ENCODE data around the gene ACTN2.

Gene ACTN2

DNA sequence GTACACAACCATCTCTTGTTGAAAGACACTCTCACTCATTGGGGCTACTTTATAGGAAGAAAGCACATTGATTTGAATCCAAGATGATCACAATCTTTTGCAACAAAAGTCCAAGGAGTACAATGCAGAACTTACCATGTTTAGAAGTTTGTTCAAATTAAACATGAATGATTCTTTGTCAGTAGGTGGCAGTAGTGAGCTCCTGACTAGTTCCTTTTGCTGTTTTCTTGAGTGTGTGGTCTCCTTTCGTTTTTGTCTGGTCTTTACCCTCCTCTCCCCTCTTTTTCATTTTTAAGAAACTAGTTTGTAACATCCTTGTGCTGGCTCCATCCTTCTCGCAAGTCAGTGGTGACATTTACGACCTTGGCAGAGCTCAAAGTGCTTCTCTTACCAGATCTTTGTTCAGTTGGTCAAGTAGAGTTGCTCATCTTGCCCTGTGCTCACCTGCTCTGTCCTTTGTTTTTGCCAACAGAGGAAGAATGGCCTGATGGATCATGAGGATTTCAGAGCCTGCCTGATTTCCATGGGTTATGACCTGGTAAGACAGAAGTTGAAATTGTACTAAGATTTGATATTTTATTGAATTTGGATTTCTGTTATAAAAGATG lies 73.1 kb downstream of the ACTN2 start:
- H4K20me1 ChIP-seq (ENCODE audit: insufficient read depth, low read length): no peaks in the 10 kb centered on the region
- peak overlapping the region; percentile 57 for H3K4me3 ChIP-seq (ENCODE audit: low read length)
- H3K36me3 ChIP-seq (replicated peaks; ENCODE audit: low read depth, low read length): no peaks in the 10 kb centered on the region
- no peak overlapping the region for H3K27ac ChIP-seq (ENCODE audit: low read length)
- H2AFZ ChIP-seq (ENCODE audit: low read depth, low read length): peak overlapping the region; percentile 94
- H3K9me3 ChIP-seq (ENCODE audit: insufficient read depth, low read length): no peaks in the 10 kb centered on the region
- H3K9ac ChIP-seq (ENCODE audit: low read length): peak overlapping the region; percentile 25; the same call in 1 of the 2 replicates
- H3K4me2 ChIP-seq (ENCODE audit: low read length): peak overlapping the region; percentile 57
- no peak for TF ChIP-seq EZH2phosphoT487 (IDR thresholded peaks at IDR 0.05; ENCODE audit: low read depth)
- TF ChIP-seq, protein P1, sequence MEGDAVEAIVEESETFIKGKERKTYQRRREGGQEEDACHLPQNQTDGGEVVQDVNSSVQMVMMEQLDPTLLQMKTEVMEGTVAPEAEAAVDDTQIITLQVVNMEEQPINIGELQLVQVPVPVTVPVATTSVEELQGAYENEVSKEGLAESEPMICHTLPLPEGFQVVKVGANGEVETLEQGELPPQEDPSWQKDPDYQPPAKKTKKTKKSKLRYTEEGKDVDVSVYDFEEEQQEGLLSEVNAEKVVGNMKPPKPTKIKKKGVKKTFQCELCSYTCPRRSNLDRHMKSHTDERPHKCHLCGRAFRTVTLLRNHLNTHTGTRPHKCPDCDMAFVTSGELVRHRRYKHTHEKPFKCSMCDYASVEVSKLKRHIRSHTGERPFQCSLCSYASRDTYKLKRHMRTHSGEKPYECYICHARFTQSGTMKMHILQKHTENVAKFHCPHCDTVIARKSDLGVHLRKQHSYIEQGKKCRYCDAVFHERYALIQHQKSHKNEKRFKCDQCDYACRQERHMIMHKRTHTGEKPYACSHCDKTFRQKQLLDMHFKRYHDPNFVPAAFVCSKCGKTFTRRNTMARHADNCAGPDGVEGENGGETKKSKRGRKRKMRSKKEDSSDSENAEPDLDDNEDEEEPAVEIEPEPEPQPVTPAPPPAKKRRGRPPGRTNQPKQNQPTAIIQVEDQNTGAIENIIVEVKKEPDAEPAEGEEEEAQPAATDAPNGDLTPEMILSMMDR (IDR thresholded peaks at IDR 0.05; ENCODE audit: low read depth, low read length): peak; percentile 92
- H3K4me1 ChIP-seq (ENCODE audit: low read length): no peaks in the 10 kb centered on the region; the same call in 1 of the 2 replicates
- H3K79me2 ChIP-seq (ENCODE audit: low read length): no peaks in the 10 kb centered on the region
- peaks cover 17% of the 10 kb centered on the region for H3K27me3 ChIP-seq (ENCODE audit: low read depth, low read length)

DNA sequence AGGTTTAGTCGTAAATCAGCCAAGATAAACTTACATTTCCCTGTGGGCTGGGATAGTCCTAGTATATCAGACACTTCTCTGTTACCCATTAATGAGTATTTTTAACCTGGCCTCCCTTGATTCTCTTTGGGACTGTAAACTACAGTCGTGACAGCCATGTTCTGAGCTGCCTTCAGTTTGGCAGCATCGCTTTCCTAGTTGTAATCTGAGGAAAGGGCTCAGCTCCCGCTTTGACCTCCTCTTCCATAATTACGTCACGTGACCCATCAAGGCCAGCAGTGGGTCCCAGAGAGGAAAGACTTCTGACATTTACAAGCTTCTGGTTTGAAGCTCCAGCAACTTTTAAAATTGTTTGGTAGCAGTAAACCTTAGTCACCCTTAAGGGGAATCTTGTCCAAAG lies 74.2 kb downstream of the ACTN2 start:
- Histone ChIP-seq H3K4me1 (ENCODE audit: low read length) (no peaks in the 10 kb centered on the region; the same call in 1 of the 2 replicates), H3K4me2 (ENCODE audit: low read length) (no peak overlapping the region), H3K27me3 (ENCODE audit: low read depth, low read length) (peaks cover 17% of the 10 kb centered on the region), H3K9ac (ENCODE audit: low read length) (no peak overlapping the region), H3K4me3 (ENCODE audit: low read length) (no peak overlapping the region), H4K20me1 (ENCODE audit: insufficient read depth, low read length) (no peaks in the 10 kb centered on the region), H3K27ac (ENCODE audit: low read length) (no peak overlapping the region), H3K9me3 (ENCODE audit: insufficient read depth, low read length) (no peaks in the 10 kb centered on the region), H3K36me3 (replicated peaks; ENCODE audit: low read depth, low read length) (no peaks in the 10 kb centered on the region), H3K79me2 (ENCODE audit: low read length) (no peaks in the 10 kb centered on the region), H2AFZ (ENCODE audit: low read depth, low read length) (no peak overlapping the region)
- TF ChIP-seq EZH2phosphoT487 (IDR thresholded peaks at IDR 0.05; ENCODE audit: low read depth): no peak
- TF ChIP-seq, protein P1 (IDR thresholded peaks at IDR 0.05; ENCODE audit: low read depth, low read length): no peak

DNA sequence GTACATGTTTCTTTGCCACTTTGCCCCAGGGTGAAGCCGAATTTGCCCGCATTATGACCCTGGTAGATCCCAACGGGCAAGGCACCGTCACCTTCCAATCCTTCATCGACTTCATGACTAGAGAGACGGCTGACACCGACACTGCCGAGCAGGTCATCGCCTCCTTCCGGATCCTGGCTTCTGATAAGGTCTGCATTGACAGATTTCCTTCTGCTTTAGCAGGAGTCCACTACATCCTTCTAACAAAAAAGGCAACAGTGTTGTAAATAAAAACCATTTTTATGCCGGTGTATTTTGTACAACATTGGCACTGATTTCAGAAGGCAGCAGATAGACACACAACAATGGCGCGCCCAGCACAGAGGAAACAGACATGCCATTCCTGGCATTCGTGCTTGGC lies 74.7 kb downstream of the ACTN2 start:
- Histone ChIP-seq H4K20me1 (ENCODE audit: insufficient read depth, low read length) (no peaks in the 10 kb centered on the region), H3K27me3 (ENCODE audit: low read depth, low read length) (peaks cover 21% of the 10 kb centered on the region), H3K27ac (ENCODE audit: low read length) (no peak overlapping the region), H2AFZ (ENCODE audit: low read depth, low read length) (no peak overlapping the region), H3K4me1 (ENCODE audit: low read length) (no peaks in the 10 kb centered on the region; the same call in 1 of the 2 replicates), H3K79me2 (ENCODE audit: low read length) (no peaks in the 10 kb centered on the region), H3K9me3 (ENCODE audit: insufficient read depth, low read length) (no peaks in the 10 kb centered on the region), H3K9ac (ENCODE audit: low read length) (no peak overlapping the region), H3K36me3 (replicated peaks; ENCODE audit: low read depth, low read length) (no peaks in the 10 kb centered on the region), H3K4me3 (ENCODE audit: low read length) (no peak overlapping the region), H3K4me2 (ENCODE audit: low read length) (no peak overlapping the region)
- no peak for TF ChIP-seq EZH2phosphoT487 (IDR thresholded peaks at IDR 0.05; ENCODE audit: low read depth)
- TF ChIP-seq, protein P1 (IDR thresholded peaks at IDR 0.05; ENCODE audit: low read depth, low read length): no peak

DNA sequence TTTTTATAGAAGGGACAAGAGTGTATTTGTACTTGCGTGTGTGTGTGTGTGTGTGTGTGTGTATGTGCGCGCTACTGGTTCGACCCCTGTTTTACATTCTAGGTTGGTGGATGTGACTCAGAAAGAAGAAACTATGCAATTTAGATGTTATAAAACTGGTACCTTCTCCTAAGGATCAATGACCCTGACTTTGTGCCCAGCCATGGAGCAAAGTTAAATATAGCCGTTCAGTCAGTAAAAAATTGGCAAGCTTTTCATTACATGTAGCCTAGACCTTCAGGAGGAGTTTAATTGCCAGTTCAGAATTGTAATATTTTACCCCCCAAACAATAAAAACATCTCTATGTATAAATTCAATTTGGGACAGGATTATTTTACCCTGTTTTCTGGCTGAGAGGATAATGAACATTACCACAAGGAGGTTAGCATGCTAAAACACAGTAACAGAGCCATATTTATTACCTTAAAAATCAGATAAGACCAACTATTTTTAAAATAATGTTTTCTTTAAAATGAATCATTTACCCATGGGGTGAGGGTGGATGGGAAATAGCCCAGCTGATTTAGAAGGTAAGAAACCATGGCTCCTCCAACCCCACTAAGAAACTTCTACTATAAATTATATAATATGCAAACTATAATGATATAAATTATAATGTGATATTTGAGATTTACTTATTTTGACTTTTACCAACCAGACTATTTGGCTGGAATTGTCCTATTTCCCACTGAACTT lies 75.3 kb downstream of the ACTN2 start:
- Histone ChIP-seq H3K4me2 (ENCODE audit: low read length) (no peak overlapping the region), H3K79me2 (ENCODE audit: low read length) (no peaks in the 10 kb centered on the region), H2AFZ (ENCODE audit: low read depth, low read length) (no peak overlapping the region), H3K4me3 (ENCODE audit: low read length) (no peak overlapping the region), H3K27me3 (ENCODE audit: low read depth, low read length) (peaks cover 25% of the 10 kb centered on the region), H4K20me1 (ENCODE audit: insufficient read depth, low read length) (no peaks in the 10 kb centered on the region), H3K9ac (ENCODE audit: low read length) (no peak overlapping the region), H3K27ac (ENCODE audit: low read length) (no peak overlapping the region), H3K36me3 (replicated peaks; ENCODE audit: low read depth, low read length) (no peaks in the 10 kb centered on the region), H3K4me1 (ENCODE audit: low read length) (no peaks in the 10 kb centered on the region; the same call in 1 of the 2 replicates), H3K9me3 (ENCODE audit: insufficient read depth, low read length) (no peaks in the 10 kb centered on the region)
- TF ChIP-seq EZH2phosphoT487 (IDR thresholded peaks at IDR 0.05; ENCODE audit: low read depth): no peak
- TF ChIP-seq, protein P1 (IDR thresholded peaks at IDR 0.05; ENCODE audit: low read depth, low read length): no peak
